22Rv1 (cell line): ENCODE results near the gene DESI2.
"Not testable (repeated sequence)": the region's sequence is repeated elsewhere in the genome, so short reads cannot be mapped to it uniquely, and the experiment has no call there.

ENCODE experiments used
- H3K27ac ChIP-seq: fragments of 450-650 bp; 2 replicates; pipeline ENCODE4 v1.5.1; 2017
- ZFX ChIP-seq: fragments of 450-650 bp; IDR thresholded peaks from 2 replicates; pipeline ENCODE4 v1.6.1; 2017; ENCODE audit warnings: antibody characterized with exemption, borderline replicate concordance
- TF ChIP-seq, protein P1 (sequence below): fragments of 450-650 bp; IDR thresholded peaks from 2 replicates; pipeline ENCODE4 v1.5.1; 2017; ENCODE audit warnings: mild to moderate bottlenecking

Gene DESI2

DNA sequence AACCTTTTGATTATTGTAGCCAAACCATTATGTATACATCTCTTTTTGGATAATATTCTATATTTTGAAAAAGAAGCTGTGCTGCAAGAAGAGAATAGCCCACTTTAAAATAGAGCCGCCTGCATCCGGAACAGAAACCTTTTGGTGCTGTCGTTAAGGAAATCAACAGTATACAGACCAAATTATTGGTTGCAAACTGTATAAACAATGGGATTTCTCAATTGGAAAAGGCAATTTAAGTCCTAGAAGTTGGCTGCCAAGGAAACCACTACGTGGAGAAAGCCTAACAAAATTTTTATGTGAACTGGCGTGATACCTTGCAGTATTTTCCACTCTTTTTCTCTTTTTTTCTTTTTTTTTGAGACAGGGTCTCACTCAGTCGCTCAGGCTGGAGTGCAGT lies 25.8 kb downstream of the DESI2 start:
- no peak overlapping the region for H3K27ac ChIP-seq
- TF ChIP-seq, protein P1, sequence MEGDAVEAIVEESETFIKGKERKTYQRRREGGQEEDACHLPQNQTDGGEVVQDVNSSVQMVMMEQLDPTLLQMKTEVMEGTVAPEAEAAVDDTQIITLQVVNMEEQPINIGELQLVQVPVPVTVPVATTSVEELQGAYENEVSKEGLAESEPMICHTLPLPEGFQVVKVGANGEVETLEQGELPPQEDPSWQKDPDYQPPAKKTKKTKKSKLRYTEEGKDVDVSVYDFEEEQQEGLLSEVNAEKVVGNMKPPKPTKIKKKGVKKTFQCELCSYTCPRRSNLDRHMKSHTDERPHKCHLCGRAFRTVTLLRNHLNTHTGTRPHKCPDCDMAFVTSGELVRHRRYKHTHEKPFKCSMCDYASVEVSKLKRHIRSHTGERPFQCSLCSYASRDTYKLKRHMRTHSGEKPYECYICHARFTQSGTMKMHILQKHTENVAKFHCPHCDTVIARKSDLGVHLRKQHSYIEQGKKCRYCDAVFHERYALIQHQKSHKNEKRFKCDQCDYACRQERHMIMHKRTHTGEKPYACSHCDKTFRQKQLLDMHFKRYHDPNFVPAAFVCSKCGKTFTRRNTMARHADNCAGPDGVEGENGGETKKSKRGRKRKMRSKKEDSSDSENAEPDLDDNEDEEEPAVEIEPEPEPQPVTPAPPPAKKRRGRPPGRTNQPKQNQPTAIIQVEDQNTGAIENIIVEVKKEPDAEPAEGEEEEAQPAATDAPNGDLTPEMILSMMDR: no peak
- no peak for TF ChIP-seq ZFX

DNA sequence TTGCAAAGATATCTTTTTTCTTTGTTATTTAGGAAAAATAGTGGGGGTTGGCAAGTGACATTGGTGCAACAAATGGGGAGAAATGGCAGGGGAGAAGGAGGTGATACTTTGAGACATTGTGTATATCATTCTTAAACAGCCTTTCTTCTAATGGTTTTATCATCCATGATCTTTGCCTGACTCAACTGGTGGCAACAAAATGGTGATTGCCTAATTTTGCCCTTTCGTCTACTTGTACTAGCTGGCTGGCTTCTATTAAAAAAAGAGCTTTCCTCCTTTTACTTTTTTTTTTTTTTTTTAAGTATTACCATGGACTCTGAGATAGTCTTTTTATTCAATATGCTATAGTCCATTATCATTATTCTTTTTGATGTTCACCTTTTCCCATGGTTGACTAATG lies 27.7 kb downstream of the DESI2 start:
- TF ChIP-seq, protein P1: no peak
- TF ChIP-seq ZFX: no peak
- H3K27ac ChIP-seq: no peak overlapping the region

GRCh38 chr1:244682087-244682486 lies 29.2 kb downstream of the DESI2 start:
- H3K27ac ChIP-seq: not testable (repeated sequence)

- no peak overlapping the region for H3K27ac ChIP-seq
- no peak for TF ChIP-seq ZFX
- TF ChIP-seq, protein P1: no peak
Measured at GRCh38 chr1:244695937-244696336, 43.0 kb downstream of the DESI2 start.

DNA sequence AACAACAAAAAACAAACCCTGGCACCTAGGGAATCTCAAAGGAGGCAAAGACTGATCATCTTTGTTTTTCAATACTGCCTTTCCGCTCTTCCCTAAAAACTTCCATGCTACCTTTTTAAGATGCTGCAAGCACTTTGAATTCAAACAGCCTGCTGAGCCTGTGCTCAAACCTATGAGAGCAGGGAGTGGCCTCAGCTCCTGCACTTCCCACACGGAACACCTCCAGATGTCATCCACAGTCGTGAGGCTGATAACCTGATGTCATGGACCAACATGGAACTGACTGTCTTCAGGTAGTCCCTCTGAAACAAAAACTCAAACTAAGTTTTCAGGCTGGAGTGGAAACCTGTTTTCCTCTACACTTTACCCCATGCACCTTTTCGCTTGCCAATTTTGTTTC lies 46.8 kb downstream of the DESI2 start:
- no peak overlapping the region for H3K27ac ChIP-seq
- no peak for TF ChIP-seq ZFX
- TF ChIP-seq, protein P1: no peak

DNA sequence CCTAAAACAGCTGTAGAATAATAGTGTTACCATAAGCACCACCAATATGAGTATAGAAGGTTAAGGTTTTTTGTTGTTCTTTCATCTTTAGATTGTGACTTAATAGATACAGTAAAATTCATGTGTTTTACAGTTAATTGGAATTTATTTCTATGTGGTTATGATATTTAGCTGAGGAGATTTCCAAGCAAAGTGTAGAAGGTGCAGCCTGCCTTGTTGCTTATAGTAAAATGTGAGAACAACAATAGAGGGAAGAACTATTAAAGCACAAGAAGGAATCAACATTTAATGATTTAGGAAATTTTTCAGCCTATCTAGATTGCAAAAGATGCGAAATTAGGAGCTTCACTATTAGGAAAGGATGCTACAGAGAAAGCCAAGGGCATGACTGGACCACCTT lies 47.9 kb downstream of the DESI2 start:
- no peak overlapping the region for H3K27ac ChIP-seq
- TF ChIP-seq, protein P1: no peak
- no peak for TF ChIP-seq ZFX

GRCh38 chr1:244702620-244703019 lies 49.7 kb downstream of the DESI2 start:
- TF ChIP-seq ZFX: no peak
- TF ChIP-seq, protein P1: no peak
- no peak overlapping the region for H3K27ac ChIP-seq

- no peak for TF ChIP-seq ZFX
- TF ChIP-seq, protein P1: no peak
- H3K27ac ChIP-seq: no peak overlapping the region
Measured at GRCh38 chr1:244704107-244704506, 51.2 kb downstream of the DESI2 start.
